Subcutaneous abdominal adipose tissue (tissue), 5 donors: Measurements from ENCODE around the gene TNC.

Experiments used
- H3K27ac ChIP-seq: one replicate; pipeline ENCODE4 v1.7.0; 2013; ENCODE audit warnings: low read depth, mild to moderate bottlenecking, inconsistent platforms, low read length, moderate library complexity
- H3K27me3 ChIP-seq, 5 donors: one replicate each; pipeline ENCODE4 v1.7.0; 2013; ENCODE audit warnings: low read length in 5 of 5, inconsistent platforms in 1 of 5; ENCODE audit not compliant: control insufficient read depth in 5 of 5, insufficient read depth in 4 of 5
- H3K36me3 ChIP-seq, 5 donors: one replicate each; pipeline ENCODE4 v1.7.0; 2013; ENCODE audit warnings: low read length in 5 of 5; ENCODE audit not compliant: control insufficient read depth in 5 of 5, insufficient read depth in 5 of 5
- H3K4me1 ChIP-seq, 5 donors: one replicate each; pipeline ENCODE4 v1.7.0; 2013; ENCODE audit warnings: low read length in 5 of 5, mild to moderate bottlenecking in 3 of 5, moderate library complexity in 1 of 5; ENCODE audit not compliant: control insufficient read depth in 5 of 5, insufficient read depth in 5 of 5
- H3K4me3 ChIP-seq, 5 donors: one replicate each; pipeline ENCODE4 v1.7.0; 2013; ENCODE audit warnings: low read length in 5 of 5, low read depth in 1 of 5
- H3K9ac ChIP-seq, 5 donors: one replicate each; pipeline ENCODE4 v1.7.0; 2013; ENCODE audit warnings: low read length in 5 of 5, mild to moderate bottlenecking in 4 of 5, moderate library complexity in 3 of 5
- H3K9me3 ChIP-seq, 5 donors: one replicate each; pipeline ENCODE4 v1.7.0; 2013; ENCODE audit warnings: low read length in 5 of 5; ENCODE audit not compliant: control insufficient read depth in 5 of 5
- donor health status: healthy.
- donor health status: healthy.
- donor health status: healthy.
- donor health status: healthy.
- donor health status: healthy.

Gene TNC

GRCh38 chr9:115006660-115007059, 111.3 kb downstream of the TNC start:
- Histone ChIP-seq H3K27ac (no peak overlapping the region), H3K4me1 (peaks cover 0 to 8% (median 6%) of the 10 kb centered on the region in 5 donors), H3K4me3 (no peak overlapping the region), H3K9ac (no peak overlapping the region), H3K36me3 (no peaks in the 10 kb centered on the region), H3K27me3 (no peaks in the 10 kb centered on the region), H3K9me3 (no peaks in the 10 kb centered on the region)

DNA sequence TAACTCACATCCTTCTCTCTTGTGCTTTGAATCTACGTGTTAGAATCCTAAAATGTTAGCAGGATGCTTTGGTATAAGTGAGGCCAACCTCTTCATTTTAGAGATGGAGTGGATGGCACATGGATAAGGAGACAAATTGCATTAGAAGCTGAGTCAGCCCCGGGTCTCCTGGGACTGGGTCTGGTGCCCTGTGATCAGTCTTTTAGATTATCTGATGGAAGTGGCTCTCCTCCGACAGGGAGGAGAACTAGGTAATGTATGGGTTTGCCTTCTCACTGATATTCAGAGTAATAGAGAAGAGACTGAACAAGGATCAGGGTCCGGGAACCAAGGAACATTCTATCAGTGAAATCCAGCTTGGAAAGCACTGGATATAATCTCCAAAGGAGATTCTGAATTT, 112.6 kb downstream of the TNC start:
- no peaks in the 10 kb centered on the region for H3K27me3 ChIP-seq
- H3K36me3 ChIP-seq, result no peaks in the 10 kb centered on the region
- H3K9me3 ChIP-seq, result no peaks in the 10 kb centered on the region
- H3K27ac ChIP-seq, result no peak overlapping the region
- no peak overlapping the region for H3K9ac ChIP-seq
- peaks cover 0 to 8% (median 6%) of the 10 kb centered on the region in 5 donors for H3K4me1 ChIP-seq
- H3K4me3 ChIP-seq, result no peak overlapping the region

DNA sequence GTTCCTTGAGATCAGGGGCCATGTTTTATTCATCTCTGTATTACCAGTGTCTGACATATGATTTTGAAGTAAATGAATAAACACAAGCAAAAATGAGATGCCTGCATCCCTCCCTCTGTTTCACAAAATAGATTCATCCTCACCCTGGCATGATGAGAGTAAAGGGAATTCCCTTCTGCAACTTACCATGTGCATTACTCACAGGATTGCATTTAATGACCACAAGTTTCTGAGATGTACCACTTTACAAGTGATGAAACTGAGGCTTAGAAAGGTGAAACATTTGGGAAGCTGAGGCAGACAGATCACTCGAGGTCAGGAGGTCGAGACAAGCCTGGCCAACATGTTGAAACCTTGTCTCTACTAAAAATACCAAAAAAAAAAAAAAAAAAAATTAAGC, 113.4 kb downstream of the TNC start:
- H3K27me3 ChIP-seq, result no peaks in the 10 kb centered on the region
- H3K27ac ChIP-seq, result no peak overlapping the region
- no peak overlapping the region for H3K9ac ChIP-seq
- H3K4me1 ChIP-seq, result peaks cover 0 to 8% (median 6%) of the 10 kb centered on the region in 5 donors
- H3K9me3 ChIP-seq, result no peaks in the 10 kb centered on the region
- H3K4me3 ChIP-seq, result no peak overlapping the region
- H3K36me3 ChIP-seq, result no peaks in the 10 kb centered on the region

- H3K4me3 ChIP-seq, result no peak overlapping the region
- no peaks in the 10 kb centered on the region for H3K27me3 ChIP-seq
- no peaks in the 10 kb centered on the region for H3K9me3 ChIP-seq
- H3K36me3 ChIP-seq, result no peaks in the 10 kb centered on the region
- H3K9ac ChIP-seq, result no peak overlapping the region
- H3K27ac ChIP-seq, result no peak overlapping the region
- H3K4me1 ChIP-seq, result peaks cover 0 to 8% (median 3%) of the 10 kb centered on the region in 5 donors
Observed at GRCh38 chr9:115002371-115003120, 115.4 kb downstream of the TNC start.

DNA sequence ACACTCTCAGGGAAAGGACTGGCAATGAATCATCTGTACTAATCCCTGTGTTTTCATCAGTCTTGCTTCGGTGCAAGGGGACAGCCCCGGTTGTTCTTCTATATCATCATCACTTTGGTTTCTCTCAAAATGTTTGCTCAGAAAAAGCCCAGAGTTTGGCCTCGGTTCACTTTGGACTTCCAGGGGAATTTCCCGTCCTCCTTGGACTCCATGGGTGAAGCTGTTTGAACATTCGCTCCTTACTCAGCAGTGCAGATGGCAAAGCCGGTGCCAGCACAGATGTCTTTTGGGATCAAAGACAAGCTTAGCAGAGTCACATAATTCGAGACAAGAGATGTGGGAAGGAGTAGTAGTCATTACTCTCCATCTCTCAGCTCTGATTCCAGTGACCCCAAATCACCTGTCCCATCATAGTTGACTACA, 117.7 kb downstream of the TNC start:
- Histone ChIP-seq H3K4me1 (peaks cover 0 to 8% (median 3%) of the 10 kb centered on the region in 5 donors), H3K36me3 (no peaks in the 10 kb centered on the region), H3K9me3 (no peaks in the 10 kb centered on the region), H3K27ac (no peak overlapping the region), H3K4me3 (no peak overlapping the region), H3K27me3 (no peaks in the 10 kb centered on the region), H3K9ac (no peak overlapping the region)

- Histone ChIP-seq H3K36me3 (no peaks in the 10 kb centered on the region), H3K4me1 (peaks cover 0 to 8% (median 3%) of the 10 kb centered on the region in 5 donors), H3K4me3 (no peak overlapping the region), H3K9ac (no peak overlapping the region), H3K27ac (no peak overlapping the region), H3K27me3 (peaks cover 0 to 5% (median 0%) of the 10 kb centered on the region in 5 donors), H3K9me3 (no peaks in the 10 kb centered on the region)
Observed at GRCh38 chr9:114998326-114998725, 119.6 kb downstream of the TNC start.

GRCh38 chr9:114995681-114996221, 122.2 kb downstream of the TNC start:
- Histone ChIP-seq H3K9ac (no peak overlapping the region), H3K4me3 (no peak overlapping the region), H3K27me3 (peaks cover 0 to 5% (median 0%) of the 10 kb centered on the region in 5 donors), H3K4me1 (no peaks in the 10 kb centered on the region), H3K9me3 (no peaks in the 10 kb centered on the region), H3K36me3 (no peaks in the 10 kb centered on the region), H3K27ac (no peak overlapping the region)

DNA sequence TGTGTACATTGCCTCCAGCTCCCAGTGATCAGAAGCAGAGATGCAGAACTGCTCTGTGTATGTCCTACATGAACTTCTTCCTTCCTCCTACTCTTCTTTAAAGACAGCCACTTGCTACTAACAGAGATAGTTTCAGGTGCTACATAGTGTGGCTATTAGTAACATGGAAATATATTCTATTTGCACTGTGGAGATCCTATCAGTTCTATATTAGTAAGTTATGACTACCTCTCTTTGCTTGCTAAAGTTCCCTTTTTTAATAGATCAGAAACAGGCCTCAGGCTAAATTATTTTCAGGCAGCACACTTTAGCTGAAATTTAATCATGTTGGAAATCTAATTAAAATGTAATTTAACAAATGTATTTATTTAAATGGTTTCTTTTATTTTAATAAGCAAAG, 123.2 kb downstream of the TNC start:
- Histone ChIP-seq H3K9me3 (no peaks in the 10 kb centered on the region), H3K36me3 (no peaks in the 10 kb centered on the region), H3K4me3 (no peak overlapping the region), H3K27ac (no peak overlapping the region), H3K4me1 (no peaks in the 10 kb centered on the region), H3K27me3 (peaks cover 0 to 5% (median 0%) of the 10 kb centered on the region in 5 donors), H3K9ac (no peak overlapping the region)

- Histone ChIP-seq H3K4me1 (no peaks in the 10 kb centered on the region), H3K36me3 (no peaks in the 10 kb centered on the region), H3K9me3 (no peaks in the 10 kb centered on the region), H3K9ac (no peak overlapping the region), H3K27ac (no peak overlapping the region), H3K27me3 (peaks cover 0 to 5% (median 0%) of the 10 kb centered on the region in 5 donors), H3K4me3 (no peak overlapping the region)
Observed at GRCh38 chr9:114991861-114992260, 126.1 kb downstream of the TNC start.

DNA sequence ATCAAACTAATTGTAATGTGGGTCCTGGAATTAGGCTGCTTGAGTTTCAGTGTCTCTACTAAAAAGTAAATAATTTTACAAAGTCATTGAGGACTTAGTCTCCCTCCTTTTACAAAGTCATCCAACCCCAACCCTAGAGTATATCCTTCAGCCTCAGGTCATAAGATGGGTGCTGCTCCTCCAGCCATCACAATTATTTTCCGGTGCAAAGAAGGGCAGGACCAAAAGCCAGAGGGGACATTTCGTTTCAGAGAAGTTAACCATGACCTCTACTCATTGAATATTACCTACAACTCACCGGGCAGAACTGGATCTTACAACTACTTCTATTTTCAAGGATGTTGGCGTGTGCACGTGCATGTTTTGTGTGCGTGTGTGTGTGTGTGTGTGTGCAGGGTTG, 127.1 kb downstream of the TNC start:
- no peaks in the 10 kb centered on the region for H3K36me3 ChIP-seq
- H3K4me1 ChIP-seq, result no peaks in the 10 kb centered on the region
- peaks cover 0 to 5% (median 0%) of the 10 kb centered on the region in 5 donors for H3K27me3 ChIP-seq
- no peak overlapping the region for H3K4me3 ChIP-seq
- H3K9ac ChIP-seq, result no peak overlapping the region
- no peaks in the 10 kb centered on the region for H3K9me3 ChIP-seq
- H3K27ac ChIP-seq, result no peak overlapping the region
